Small intestine (tissue), 7 donors: ENCODE data around the gene BBOF1. TPM values are rescaled to one million over a fixed set of nuclear protein-coding genes. Genes with fewer than 3 reads are reported as not detected.
A peak's percentile ranks its signal among the peaks of the same experiment; 100 is the strongest.
"Not testable (repeated sequence)": the region's sequence is repeated elsewhere in the genome, so short reads cannot be mapped to it uniquely, and the experiment has no call there.

Experiments used
- DNase-seq, 2 donors: peaks; one replicate each; pipeline versions ENCODE4 v3.0.0 to v3.0.0-alpha.2; 2013
- FAIRE-seq: peaks from 2 replicates; lab custom pipeline; 2012; peaks lifted over from hg19 to GRCh38; lab: Jason Lieb, UNC
- H3K27ac ChIP-seq, 3 donors: one replicate each; pipeline ENCODE4 v1.5.1; 2013; ENCODE audit warnings: low read length in 2 of 3, mild to moderate bottlenecking in 2 of 3, control low read depth in 1 of 3, inconsistent platforms in 1 of 3, low read depth in 1 of 3, moderate library complexity in 1 of 3
- H3K27me3 ChIP-seq, 3 donors: one replicate each; pipeline ENCODE4 v1.6.1; 2013; ENCODE audit warnings: low read length in 3 of 3, inconsistent platforms in 1 of 3; ENCODE audit not compliant: control insufficient read depth in 3 of 3, insufficient read depth in 3 of 3
- H3K36me3 ChIP-seq, 3 donors: one replicate each; pipeline ENCODE4 v1.6.1; 2013; ENCODE audit warnings: low read length in 3 of 3, inconsistent platforms in 1 of 3, low read depth in 1 of 3, mild to moderate bottlenecking in 1 of 3, moderate library complexity in 1 of 3; ENCODE audit not compliant: control insufficient read depth in 3 of 3, insufficient read depth in 2 of 3
- H3K4me1 ChIP-seq, 3 donors: one replicate each; pipeline ENCODE4 v1.6.1; 2013; ENCODE audit warnings: low read length in 2 of 3, inconsistent platforms in 1 of 3, low read depth in 1 of 3, mild to moderate bottlenecking in 1 of 3, moderate library complexity in 1 of 3; ENCODE audit not compliant: control insufficient read depth in 3 of 3, insufficient read depth in 2 of 3
- H3K4me3 ChIP-seq, 3 donors: one replicate each; pipeline ENCODE4 v1.5.1; 2013; ENCODE audit warnings: low read length in 3 of 3, control low read depth in 1 of 3, inconsistent platforms in 1 of 3, low read depth in 1 of 3, mild to moderate bottlenecking in 1 of 3, moderate library complexity in 1 of 3
- H3K9me3 ChIP-seq, 2 donors: one replicate each; pipeline ENCODE4 v1.6.1; 2013; ENCODE audit warnings: low read depth in 1 of 2, low read length in 1 of 2; ENCODE audit not compliant: control insufficient read depth in 2 of 2, insufficient read depth in 1 of 2
- WGBS, 3 donors: extraction: QIAGEN DNeasy Blood & Tissue Kit; methylation state at CpG; one replicate each; pipeline ENCODE4 v1.1.7; 2013; 5-methylcytosine and 5-hydroxymethylcytosine counted together
- polyA plus RNA-seq, 4 donors: library from polyadenylated mRNA; stranded (reverse) in 3 of 4; unstranded in 1 of 4; fragments of 200-250 nt in 3 of 4; fragments of 120-200 nt in 1 of 4; gene quantifications; one replicate each; pipeline versions ENCODE4 v1.2.1 to v1.2.3, GENCODE V29; 2013
- donor health status: healthy with polysubstance abuse.
- donor health status: control.
- donor health status: control.
- donor health status: Bipolar disorder and iron deficiency.
- donor health status: healthy.

Gene BBOF1
- polyA plus RNA-seq, 4 donors, result 0.89 to 5.1 (median 1.9) TPM

DNA sequence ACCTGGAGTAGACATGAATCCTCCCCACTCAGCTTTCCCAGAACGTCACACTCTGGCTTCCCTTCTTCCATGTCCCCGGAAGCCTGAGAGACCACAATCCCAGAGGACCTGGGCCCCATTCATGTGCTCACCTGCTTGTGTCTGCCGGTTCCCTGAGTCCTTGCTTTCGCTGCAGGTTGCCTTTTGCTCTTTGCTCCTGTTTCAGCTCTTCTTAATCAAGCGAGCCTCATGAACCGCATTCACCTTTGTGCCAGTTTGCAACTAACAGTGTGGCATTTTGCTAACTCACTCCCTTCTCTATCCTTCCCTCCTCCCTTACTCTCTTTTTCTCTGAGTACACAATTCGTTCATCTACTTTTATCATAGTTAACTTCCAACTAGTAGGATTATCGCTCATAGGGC is 23.2 kb upstream of the BBOF1 start:
- no peaks in the 10 kb centered on the region for H3K27me3 ChIP-seq
- no peaks in the 10 kb centered on the region for H3K9me3 ChIP-seq
- H3K36me3 ChIP-seq, result peaks cover 0 to 22% (median 0%) of the 10 kb centered on the region in 3 donors
- DNase-seq (peak; percentile 90 to 94), FAIRE-seq (no peak)
- H3K27ac ChIP-seq, result peak overlapping the region; percentile 63 to 92 (median 73)
- peaks cover 7 to 52% (median 9%) of the 10 kb centered on the region in 3 donors for H3K4me1 ChIP-seq
- 17 to 69% (median 48%) methylated on average over 8 of the region's 8 CpGs for WGBS, 3 donors
- peak overlapping the region in 2 of 3 donors; percentile 46 to 49 for H3K4me3 ChIP-seq

DNA sequence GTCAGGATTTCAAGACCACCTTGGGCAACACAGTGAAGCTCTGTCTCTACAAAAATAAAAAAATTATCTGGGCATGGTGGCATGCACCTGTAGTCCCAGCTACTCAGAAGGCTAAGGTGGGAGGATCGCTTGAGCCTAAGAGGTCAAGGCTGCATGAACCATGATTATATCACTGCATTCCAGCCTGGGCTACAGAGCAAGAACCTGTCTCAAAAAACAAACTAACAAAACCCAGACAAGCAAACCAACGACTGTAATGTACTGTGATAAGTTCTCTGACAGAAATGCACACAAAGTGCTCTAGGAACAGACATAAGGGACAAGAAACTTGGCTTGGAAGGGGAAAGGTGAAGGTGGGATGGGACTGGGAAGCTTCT is 22.4 kb upstream of the BBOF1 start:
- H3K27me3 ChIP-seq, result no peaks in the 10 kb centered on the region
- H3K36me3 ChIP-seq, result peaks cover 0 to 19% (median 0%) of the 10 kb centered on the region in 3 donors
- no peak overlapping the region for H3K4me3 ChIP-seq
- no peaks in the 10 kb centered on the region for H3K9me3 ChIP-seq
- DNase-seq (no peak), FAIRE-seq (no peak)
- H3K4me1 ChIP-seq, result peaks cover 6 to 47% (median 7%) of the 10 kb centered on the region in 3 donors
- peak overlapping the region; percentile 82 to 92 (median 92) for H3K27ac ChIP-seq
- WGBS, 3 donors, result 15 to 47% (median 45%) methylated on average over 2 of the region's 2 CpGs

DNA sequence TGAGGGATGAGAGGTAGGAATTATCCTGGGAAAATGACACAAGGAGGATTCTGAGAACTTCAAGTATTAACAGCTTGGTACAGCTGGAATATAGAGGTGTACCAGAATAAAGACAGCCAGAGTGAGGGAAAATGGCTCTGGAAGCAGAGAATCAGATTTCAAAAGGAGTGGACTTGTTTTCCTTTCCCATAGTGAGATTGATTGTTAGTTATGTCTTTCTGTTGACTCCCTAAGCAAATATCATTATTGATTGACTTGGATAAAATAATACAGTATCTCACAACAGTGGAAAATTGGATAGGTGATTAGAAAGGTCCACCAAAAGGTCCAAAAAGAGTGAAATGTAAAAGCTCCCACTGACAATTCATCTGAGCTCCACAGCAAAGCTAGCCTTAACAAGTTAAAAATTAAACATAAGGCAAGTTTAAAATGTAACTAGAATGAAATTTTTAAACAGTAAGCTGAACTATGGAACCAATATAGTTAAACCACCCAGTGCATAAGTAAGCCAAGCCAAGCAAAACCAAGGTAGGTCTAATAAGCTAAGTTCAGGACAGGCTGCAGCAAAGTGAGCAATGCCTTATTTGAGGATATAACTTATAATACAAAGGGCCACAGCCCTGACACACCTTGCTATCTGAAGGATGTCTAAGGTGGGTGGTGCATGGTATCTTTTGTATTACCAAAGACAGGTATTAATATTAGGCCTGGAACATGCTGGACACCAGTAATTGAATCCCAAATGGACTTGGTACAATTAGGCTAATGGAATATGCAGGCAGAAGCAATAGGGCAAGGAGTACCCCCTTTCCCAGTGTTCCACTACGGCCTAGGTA is 21.8 kb upstream of the BBOF1 start:
- Histone ChIP-seq H3K4me3 (no peak overlapping the region), H3K27me3 (no peaks in the 10 kb centered on the region), H3K4me1 (peaks cover 6 to 47% (median 7%) of the 10 kb centered on the region in 3 donors), H3K9me3 (no peaks in the 10 kb centered on the region), H3K27ac (peak overlapping the region; percentile 88 to 92 (median 92)), H3K36me3 (peaks cover 0 to 20% (median 0%) of the 10 kb centered on the region in 3 donors)
- DNase-seq (peak; percentile 80 to 89), FAIRE-seq (peak; percentile 15)
- 14 to 63% (median 25%) methylated on average over 1 of the region's 1 CpG for WGBS, 3 donors

DNA sequence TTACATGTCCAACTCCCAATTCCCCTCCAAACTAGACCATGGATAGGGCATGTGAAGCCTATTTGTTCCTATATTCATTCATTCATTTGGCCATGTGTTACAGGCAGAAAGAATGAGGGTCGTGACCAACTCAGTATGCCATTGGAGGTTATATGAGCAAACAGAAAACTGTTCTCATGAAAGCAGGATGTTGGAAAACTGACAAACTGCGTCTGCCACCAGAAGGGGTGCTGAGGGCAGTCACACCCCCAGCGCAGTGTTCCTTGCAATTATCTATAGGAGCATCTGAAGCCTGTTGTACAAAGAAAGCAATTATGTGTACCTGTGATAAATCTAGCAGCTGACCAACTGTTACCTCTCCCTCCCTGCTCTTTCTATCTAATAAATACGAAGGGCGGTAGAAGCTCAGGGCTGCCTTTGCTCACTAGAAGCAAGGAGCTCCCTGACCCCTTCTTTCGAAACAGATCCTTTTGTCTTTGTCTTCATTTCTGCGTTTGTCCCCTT is 21.2 kb upstream of the BBOF1 start:
- Histone ChIP-seq H3K27me3 (no peaks in the 10 kb centered on the region), H3K36me3 (peaks cover 0 to 14% (median 0%) of the 10 kb centered on the region in 3 donors), H3K4me3 (no peak overlapping the region), H3K27ac (peak overlapping the region; percentile 86 to 92 (median 88)), H3K9me3 (no peaks in the 10 kb centered on the region), H3K4me1 (peaks cover 6 to 47% (median 7%) of the 10 kb centered on the region in 3 donors)
- 21 to 61% (median 45%) methylated on average over 7 of the region's 7 CpGs for WGBS, 3 donors
- FAIRE-seq (no peak), DNase-seq (peak; percentile 63 to 73)

DNA sequence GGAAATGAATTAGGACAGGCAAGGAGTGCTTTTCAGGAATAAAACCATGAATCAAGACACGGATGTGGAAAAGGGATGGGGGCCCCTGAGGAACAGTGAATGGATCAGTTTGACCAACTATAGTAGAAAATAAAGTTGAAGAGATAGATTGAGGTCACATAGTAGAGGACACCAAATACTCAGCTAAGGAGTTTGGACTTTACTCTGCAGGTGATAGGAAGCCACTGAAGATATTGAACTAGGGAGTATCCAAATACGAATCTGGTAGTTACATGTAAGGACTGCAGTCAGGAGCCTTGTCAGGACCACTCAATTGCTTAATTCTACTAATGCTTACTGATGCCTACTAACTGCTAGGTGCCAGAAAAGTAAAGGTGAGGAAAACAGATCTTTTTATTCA is 20.4 kb upstream of the BBOF1 start:
- Histone ChIP-seq H3K4me1 (peaks cover 6 to 42% (median 7%) of the 10 kb centered on the region in 3 donors), H3K36me3 (peaks cover 0 to 17% (median 1%) of the 10 kb centered on the region in 3 donors), H3K27ac (peak overlapping the region; percentile 37 to 92 (median 86)), H3K27me3 (no peaks in the 10 kb centered on the region), H3K9me3 (no peaks in the 10 kb centered on the region), H3K4me3 (no peak overlapping the region)
- DNase-seq, result peak; percentile 49 to 67
- FAIRE-seq, result no peak
- 18 to 66% (median 45%) methylated on average over 2 of the region's 2 CpGs for WGBS, 3 donors

DNA sequence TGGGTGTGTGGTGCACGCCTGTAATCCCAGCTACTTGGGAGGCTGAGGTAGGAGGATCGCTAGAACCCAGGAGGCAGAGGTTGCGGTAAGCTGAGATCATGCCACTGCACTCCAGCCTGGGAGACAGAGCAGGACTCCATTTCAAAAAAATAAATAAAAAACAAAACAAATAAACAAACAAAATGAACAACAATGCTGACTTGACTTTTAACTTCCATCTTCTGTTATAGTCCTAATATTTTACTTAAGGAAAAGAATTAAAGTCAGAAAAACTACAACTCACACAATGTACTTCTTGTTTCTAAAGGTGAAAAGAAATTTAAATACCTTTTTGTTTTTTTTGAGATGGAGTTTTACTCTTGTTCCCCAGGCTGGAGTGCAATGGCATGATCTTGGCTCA is 13.5 kb upstream of the BBOF1 start:
- 98 to 100% (median 98%) methylated on average over 3 of the region's 3 CpGs for WGBS, 3 donors
- not testable (repeated sequence) for FAIRE-seq, H3K9me3 ChIP-seq, H3K27me3 ChIP-seq, H3K27ac ChIP-seq, H3K4me3 ChIP-seq, DNase-seq, H3K4me1 ChIP-seq
- H3K36me3 ChIP-seq, result peaks cover 3 to 44% (median 8%) of the 10 kb centered on the region in 3 donors

DNA sequence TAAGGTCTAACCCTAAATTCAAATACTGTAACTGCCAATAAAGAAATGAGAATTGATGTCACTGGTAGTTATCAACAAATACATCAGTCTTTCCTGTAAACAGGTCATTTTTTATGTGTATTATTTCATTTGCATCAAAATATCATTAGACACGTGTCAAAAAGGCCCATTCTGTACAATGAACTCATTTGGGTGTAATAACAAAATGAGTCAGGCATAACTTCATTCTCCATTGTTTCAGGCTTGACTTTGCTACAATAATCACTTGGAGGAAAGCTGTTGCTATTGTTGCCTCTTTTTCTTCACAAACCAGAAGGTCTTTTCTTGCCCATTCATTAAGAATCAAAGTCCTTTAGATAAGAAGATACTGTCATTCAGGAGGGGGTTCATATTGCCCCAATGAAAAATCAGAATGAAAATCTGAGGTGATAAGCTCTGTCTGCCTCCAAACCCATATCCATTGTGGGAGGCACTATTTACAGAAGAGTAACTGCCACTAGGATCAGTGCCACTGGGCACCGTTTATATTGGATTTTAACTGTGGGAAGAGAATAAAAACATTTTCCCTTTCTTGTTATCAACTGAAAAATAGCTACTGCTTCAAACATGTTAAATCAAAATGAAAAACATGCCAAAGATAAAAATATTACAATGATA is 10.2 kb upstream of the BBOF1 start:
- Histone ChIP-seq H3K4me1 (peaks cover 0 to 2% (median under 1%) of the 10 kb centered on the region in 3 donors), H3K36me3 (peaks cover 3 to 38% (median 7%) of the 10 kb centered on the region in 3 donors), H3K27me3 (no peaks in the 10 kb centered on the region), H3K4me3 (no peak overlapping the region), H3K9me3 (no peaks in the 10 kb centered on the region), H3K27ac (no peak overlapping the region)
- FAIRE-seq (no peak), DNase-seq (no peak)
- 25 to 62% (median 41%) methylated on average over 2 of the region's 2 CpGs for WGBS, 3 donors

DNA sequence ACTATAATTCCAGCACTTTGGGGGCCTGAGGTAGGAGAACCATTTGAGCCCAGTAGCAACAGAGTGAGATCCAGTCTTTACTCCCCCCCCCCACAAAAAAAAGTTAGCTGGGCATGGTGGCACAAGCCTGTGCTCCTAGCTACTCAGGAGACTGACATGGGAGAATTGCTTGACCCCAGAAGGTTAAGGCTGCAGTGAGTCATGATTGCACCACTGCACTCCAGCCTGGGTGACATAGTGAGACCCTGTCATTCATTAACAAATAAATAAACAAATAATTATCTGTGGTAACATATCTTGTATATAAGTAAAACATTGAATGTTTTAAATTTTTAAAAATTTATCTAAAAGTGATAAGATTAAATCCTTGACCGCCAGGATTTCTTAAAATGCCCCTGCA is 4.8 kb upstream of the BBOF1 start:
- Histone ChIP-seq H3K4me3 (no peak overlapping the region), H3K9me3 (no peaks in the 10 kb centered on the region), H3K27ac (peak overlapping the region in 1 of 3 donors; percentile 37), H3K36me3 (peaks cover 0 to 14% (median 2%) of the 10 kb centered on the region in 3 donors), H3K27me3 (no peaks in the 10 kb centered on the region), H3K4me1 (peaks cover 0 to 9% (median 4%) of the 10 kb centered on the region in 3 donors)
- FAIRE-seq, result no peak
- DNase-seq, result peak; percentile 38 to 67
- WGBS, 3 donors, result 24 to 81% (median 58%) methylated on average over 1 of the region's 1 CpG
